Measurements from ENCODE around the gene KIF26B.
A peak's percentile ranks its signal among the peaks of the same experiment; 100 is the strongest.
"Not testable (repeated sequence)": the region's sequence is repeated elsewhere in the genome, so short reads cannot be mapped to it uniquely, and the experiment has no call there.

Gene KIF26B

GRCh38 chr1:245395680-245396079 is 240.9 kb downstream of the KIF26B start:
- DNase-seq (ENCODE audit: low spot score): no peak

GRCh38 chr1:245396615-245397014 is 241.8 kb downstream of the KIF26B start:
- peak; percentile 26 for DNase-seq (ENCODE audit: low spot score)
- H3K27ac ChIP-seq: no peak overlapping the region
- TF ChIP-seq CTCF (conservative IDR thresholded peaks at IDR 0.05; ENCODE audit: low read depth): no peak
- ChIA-PET CTCF (no interaction called here), POLR2A (ENCODE audit: low non-redundant PET) (no interaction called here)

More at GRCh38 chr1:245395680-245396079, 240.9 kb downstream of the KIF26B start:
- TF ChIP-seq CTCF (conservative IDR thresholded peaks at IDR 0.05; ENCODE audit: low read depth): no peak
- CTCF ChIA-PET: no interaction called here
- POLR2A ChIA-PET (ENCODE audit: low non-redundant PET): no interaction called here
- H3K27ac ChIP-seq: no peak overlapping the region

GRCh38 chr1:245397771-245398170 is 243.0 kb downstream of the KIF26B start:
- no peak for TF ChIP-seq CTCF (conservative IDR thresholded peaks at IDR 0.05; ENCODE audit: low read depth)
- POLR2A ChIA-PET (ENCODE audit: low non-redundant PET): no interaction called here

GRCh38 chr1:245398180-245398579 is 243.4 kb downstream of the KIF26B start:
- ChIA-PET CTCF (no interaction called here), POLR2A (ENCODE audit: low non-redundant PET) (no interaction called here)
- no peak for TF ChIP-seq CTCF (conservative IDR thresholded peaks at IDR 0.05; ENCODE audit: low read depth)
- no peak for DNase-seq (ENCODE audit: low spot score)
- H3K27ac ChIP-seq: no peak overlapping the region

More at GRCh38 chr1:245397771-245398170, 243.0 kb downstream of the KIF26B start:
- CTCF ChIA-PET: interaction anchor here (0.5 kb wide), 1 partner anchor 57 kb away, joined by 4 read pairs; no protein-coding TSS in a partner anchor
- DNase-seq (ENCODE audit: low spot score): no peak
- no peak overlapping the region for H3K27ac ChIP-seq

- no peak for DNase-seq (ENCODE audit: low spot score)
- ChIA-PET POLR2A (ENCODE audit: low non-redundant PET) (no interaction called here), CTCF (no interaction called here)
- H3K27ac ChIP-seq: no peak overlapping the region
- TF ChIP-seq CTCF (conservative IDR thresholded peaks at IDR 0.05; ENCODE audit: low read depth): no peak
These were observed 247.2 kb downstream of the KIF26B start for GRCh38 chr1:245401881-245402587.

- CTCF ChIA-PET: interaction anchor here (0.7 to 1.0 kb wide), 3 partner anchors 11 to 799 kb away, joined by 3 to 6 read pairs (median 3); no protein-coding TSS in a partner anchor
- POLR2A ChIA-PET (ENCODE audit: low non-redundant PET); DNase-seq (ENCODE audit: low spot score); H3K27ac ChIP-seq: not testable (repeated sequence)
These were observed 248.2 kb downstream of the KIF26B start for GRCh38 chr1:245402998-245403397.

- DNase-seq (ENCODE audit: low spot score): no peak
- CTCF ChIA-PET: interaction anchor here (0.6 kb wide), 1 partner anchor 876 kb away, joined by 4 read pairs; no protein-coding TSS in a partner anchor
- POLR2A ChIA-PET (ENCODE audit: low non-redundant PET): no interaction called here
- no peak for TF ChIP-seq CTCF (conservative IDR thresholded peaks at IDR 0.05; ENCODE audit: low read depth)
- H3K27ac ChIP-seq: no peak overlapping the region
These were observed 249.7 kb downstream of the KIF26B start for GRCh38 chr1:245404527-245404926.
